GM12878 (cell line): ENCODE data around the gene DLGAP3. TPM values are rescaled to one million over a fixed set of nuclear protein-coding genes. Genes with fewer than 3 reads are reported as not detected.

ENCODE experiments used
- ATAC-seq: fragments of 200-7000 bp; cut with Tn5 transposase; 3 replicates; pipeline ENCODE4 v1.9.1; 2020; ENCODE audit warnings: mild to moderate bottlenecking, moderate library complexity
- BruUV-seq: library from RNA; stranded (reverse); fragments of 400-500 nt; replicated peaks from 2 replicates; lab custom pipeline; 2021; lab: Mats Ljungman, UMichigan
- CTCF ChIA-PET: fragments of 300-600 bp; sonication (Branson Sonifier 250); formaldehyde crosslinking; extraction: SDS; loops from one replicate; lab custom pipeline; 2021; ENCODE audit warnings: inconsistent platforms; lab: Yijun Ruan, JAX
- POLR2A ChIA-PET: fragments of 350-600 bp; formaldehyde crosslinking; extraction: SDS; loops from one replicate; lab custom pipeline; 2021; ENCODE audit warnings: inconsistent platforms; lab: Charles Lee
- RAD21 ChIA-PET: fragments of 300-600 bp; sonication (Branson Sonifier 250); formaldehyde crosslinking; loops from one replicate; lab custom pipeline; 2023; ENCODE audit warnings: antibody characterized with exemption; ENCODE audit not compliant: unreplicated experiment; lab: Charles Lee
- SMC1A ChIA-PET: fragments of 300-600 bp; sonication (Branson Sonifier 250); formaldehyde crosslinking; loops from one replicate; lab custom pipeline; 2023; ENCODE audit not compliant: unreplicated experiment, uncharacterized antibody; lab: Charles Lee
- DNase-seq: peaks from one replicate; pipeline ENCODE4 v3.0.0-alpha.2; 2011; ENCODE audit warnings: low read depth, low spot score
- FAIRE-seq: peaks from 3 replicates; lab custom pipeline; 2011; peaks lifted over from hg19 to GRCh38; lab: Jason Lieb, UNC
- H2AFZ ChIP-seq: 2 replicates; pipeline ENCODE4 v1.6.0; 2011; ENCODE audit warnings: low read depth, low read length, control low read depth; ENCODE audit not compliant: control insufficient read depth
- H3K27ac ChIP-seq: 2 replicates; pipeline ENCODE4 v1.5.1; 2011; ENCODE audit warnings: control low read depth; ENCODE audit not compliant: control insufficient read depth, insufficient read depth
- H3K27me3 ChIP-seq, 2 experiments: replicated peaks in 1 of 2; 2 replicates each; pipeline versions ENCODE4 v1.6.0 to v1.6.1; 2011; ENCODE audit warnings: low read length in 1 of 2; ENCODE audit not compliant: control insufficient read depth in 2 of 2, insufficient read depth in 2 of 2
- H3K36me3 ChIP-seq, 2 experiments: 2 replicates each; pipeline ENCODE4 v1.5.1; 2011; ENCODE audit warnings: low read length in 1 of 2; ENCODE audit not compliant: control insufficient read depth in 2 of 2, insufficient read depth in 2 of 2
- H3K4me1 ChIP-seq: 2 replicates; pipeline ENCODE4 v1.6.1; 2011; ENCODE audit warnings: mild to moderate bottlenecking, low read length, moderate library complexity, mixed read lengths; ENCODE audit not compliant: control insufficient read depth, insufficient read depth
- H3K4me2 ChIP-seq: 2 replicates; pipeline ENCODE4 v1.6.0; 2011; ENCODE audit warnings: control low read depth; ENCODE audit not compliant: control insufficient read depth, insufficient read depth
- H3K4me3 ChIP-seq: fragments of 200-600 bp; sonication (generic); 2 replicates; pipeline ENCODE4 v1.5.1; 2016
- H3K79me2 ChIP-seq: 2 replicates; pipeline ENCODE4 v1.6.0; 2011; ENCODE audit warnings: low read length; ENCODE audit not compliant: control insufficient read depth, insufficient read depth
- H3K9ac ChIP-seq: 2 replicates; pipeline ENCODE4 v1.8.0; 2011; ENCODE audit warnings: low read length, control low read depth, mixed read lengths; ENCODE audit not compliant: control insufficient read depth, insufficient read depth
- H3K9me3 ChIP-seq: replicated peaks from 3 replicates; pipeline ENCODE4 v1.5.1; 2011; ENCODE audit warnings: mild to moderate bottlenecking, low read length; ENCODE audit not compliant: control insufficient read depth, insufficient read depth
- H4K20me1 ChIP-seq: 2 replicates; pipeline ENCODE4 v1.6.0; 2011; ENCODE audit not compliant: control insufficient read depth, insufficient read depth
- BHLHE40 ChIP-seq, 2 experiments: fragments of 450-650 bp in 1 of 2; IDR thresholded peaks; 2 replicates each; pipeline ENCODE4 v1.6.1; 2011 to 2017; ENCODE audit warnings: low read depth in 2 of 2, borderline replicate concordance in 1 of 2, improper control_type of control experiment in 1 of 2, low read length in 1 of 2, mild to moderate bottlenecking in 1 of 2
- CREB1 ChIP-seq: IDR thresholded peaks from 2 replicates; pipeline ENCODE4 v1.6.1; 2012; ENCODE audit warnings: low read depth, mild to moderate bottlenecking, inconsistent platforms
- FOXM1 ChIP-seq: IDR thresholded peaks from 2 replicates; pipeline ENCODE4 v1.6.1; 2012; ENCODE audit warnings: low read depth, mild to moderate bottlenecking, inconsistent platforms, low read length, moderate library complexity
- HDGF ChIP-seq: fragments of 450-650 bp; IDR thresholded peaks from 2 replicates; pipeline ENCODE4 v1.6.1; 2016; ENCODE audit warnings: antibody characterized with exemption
- KDM1A ChIP-seq: fragments of 200-600 bp; sonication (generic); IDR thresholded peaks from 2 replicates; pipeline ENCODE4 v1.6.1; 2016; ENCODE audit warnings: borderline replicate concordance
- NFYB ChIP-seq: IDR thresholded peaks from 2 replicates; pipeline ENCODE4 v1.6.1; 2011; ENCODE audit warnings: low read depth, mild to moderate bottlenecking, low read length, improper control_type of control experiment, moderate library complexity; ENCODE audit not compliant: insufficient read depth
- NRF1 ChIP-seq: conservative IDR thresholded peaks from 2 replicates; pipeline ENCODE4 v1.6.1; 2011; ENCODE audit warnings: mild to moderate bottlenecking, low read depth, low read length, improper control_type of control experiment
- POLR2AphosphoS2 ChIP-seq: IDR thresholded peaks from 2 replicates; pipeline ENCODE4 v1.6.1; 2011; ENCODE audit warnings: low read depth, mild to moderate bottlenecking, low read length, improper control_type of control experiment, moderate library complexity
- POLR2AphosphoS5 ChIP-seq: IDR thresholded peaks from 2 replicates; pipeline ENCODE4 v1.6.1; 2011; ENCODE audit warnings: mild to moderate bottlenecking, low read length, inconsistent platforms
- RAD51 ChIP-seq: fragments of 450-650 bp; IDR thresholded peaks from 2 replicates; pipeline ENCODE4 v1.6.1; 2016; ENCODE audit warnings: moderate library complexity, mild to moderate bottlenecking, inconsistent platforms
- SP1 ChIP-seq: IDR thresholded peaks from one replicate; pipeline ENCODE4 v1.6.1; 2011; ENCODE audit warnings: low read depth, low read length
- TBL1XR1 ChIP-seq: IDR thresholded peaks from 2 replicates; pipeline ENCODE4 v1.6.1; 2012; ENCODE audit warnings: low read depth, low read length, improper control_type of control experiment
- TCF3 ChIP-seq: IDR thresholded peaks from 2 replicates; pipeline ENCODE4 v1.6.1; 2012; ENCODE audit warnings: low read depth, mild to moderate bottlenecking, low read length, borderline replicate concordance; ENCODE audit not compliant: insufficient read depth
- WRNIP1 ChIP-seq: IDR thresholded peaks from 2 replicates; pipeline ENCODE4 v1.6.1; 2011; ENCODE audit warnings: low read depth, low read length, improper control_type of control experiment, borderline replicate concordance
- WGBS: methylation state at CpG from one replicate; pipeline ENCODE4 v1.1.6; 2016; ENCODE audit warnings: low lambda C conversion rate; ENCODE audit not compliant: insufficient replicate concordance, insufficient coverage; ENCODE audit errors: missing lambda C conversion rate; 5-methylcytosine and 5-hydroxymethylcytosine counted together
- in situ Hi-C: fragments of 300-500 bp; cut with MboI; formaldehyde crosslinking; loops from 9 replicates; pipeline ENCODE4 v1.14.3; 2018; ENCODE audit warnings: mixed read lengths
- intact Hi-C: fragments of 100-400 bp; cut with micrococcal nuclease; formaldehyde crosslinking; loops from one replicate; pipeline ENCODE4 v1.14.2; 2022; ENCODE audit not compliant: unreplicated experiment
- polyA plus RNA-seq, 11 experiments: library from polyadenylated mRNA; depleted of rRNA in 4 of 11; unstranded in 6 of 11; stranded (reverse) in 5 of 11; fragments of >200 nt; fragmentation: Nextera tagmentation in 4 of 11; fragmentation: Illumina TruSeq in 1 of 11; extraction: Ambion mirVana in 4 of 11; extraction: Trizol in 1 of 11; gene quantifications; 1 replicate in 1 of 11; 2 replicates in 10 of 11; pipeline versions ENCODE4 v1.2.1 to v1.2.3, GENCODE V29; 2011 to 2016; ENCODE audit warnings: inconsistent platforms in 2 of 11, missing spikeins in 2 of 11, low read depth in 1 of 11
- total RNA-seq, 4 experiments: library from RNA; depleted of rRNA in 3 of 4; stranded (reverse); fragments of >200 nt in 3 of 4; fragmentation: Illumina TruSeq in 1 of 4; extraction: Trizol in 1 of 4; gene quantifications; 2 replicates each; pipeline versions ENCODE4 v1.2.1 to v1.2.3, GENCODE V29; 2013 to 2021
- TF ChIP-seq, protein P1 (sequence below): IDR thresholded peaks from 2 replicates; pipeline ENCODE4 v1.6.1; 2011; ENCODE audit warnings: low read depth, mild to moderate bottlenecking, low read length, moderate library complexity, borderline replicate concordance; ENCODE audit errors: extremely low read depth
- TF ChIP-seq, protein P2 (sequence below): fragments of 450-650 bp; IDR thresholded peaks from 2 replicates; pipeline ENCODE4 v1.6.1; 2017; ENCODE audit warnings: antibody characterized with exemption, mild to moderate bottlenecking, moderate library complexity
- TF ChIP-seq, protein P3 (sequence below): IDR thresholded peaks from 2 replicates; pipeline ENCODE4 v1.6.1; 2012; ENCODE audit warnings: low read length, inconsistent platforms

The DLGAP3 gene
- total and polyA plus RNA-seq, 10 of the 15 experiments (the other 5 are each of a cell fraction or from before 2014, with no cell fraction given) = 0.03 to 0.15 (median 0.08) TPM; not detected in 4

DNA sequence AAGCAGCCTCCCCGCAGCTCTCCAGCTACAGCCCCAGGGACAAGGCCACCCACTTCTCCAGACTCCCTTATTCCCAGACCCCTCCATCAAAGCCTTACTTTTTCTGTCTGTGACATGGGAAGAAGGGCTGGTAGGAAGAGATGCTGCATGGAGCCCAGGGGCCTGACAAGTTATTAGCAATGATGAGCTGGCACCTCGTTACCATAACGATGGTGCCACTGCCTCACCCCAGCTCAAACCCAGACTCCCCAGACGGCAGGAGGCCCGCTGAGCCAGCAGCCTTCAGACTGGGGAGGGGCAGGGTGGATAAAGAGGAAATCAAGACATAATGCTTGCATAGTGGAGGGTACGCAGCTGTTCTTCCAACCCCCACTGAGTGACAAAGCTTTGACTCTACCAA, 3.3 kb downstream of the DLGAP3 start (continued):
- TF ChIP-seq, protein P1, sequence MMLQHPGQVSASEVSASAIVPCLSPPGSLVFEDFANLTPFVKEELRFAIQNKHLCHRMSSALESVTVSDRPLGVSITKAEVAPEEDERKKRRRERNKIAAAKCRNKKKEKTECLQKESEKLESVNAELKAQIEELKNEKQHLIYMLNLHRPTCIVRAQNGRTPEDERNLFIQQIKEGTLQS = no peak
- no peak for TF ChIP-seq POLR2AphosphoS2
- TF ChIP-seq, protein P2, sequence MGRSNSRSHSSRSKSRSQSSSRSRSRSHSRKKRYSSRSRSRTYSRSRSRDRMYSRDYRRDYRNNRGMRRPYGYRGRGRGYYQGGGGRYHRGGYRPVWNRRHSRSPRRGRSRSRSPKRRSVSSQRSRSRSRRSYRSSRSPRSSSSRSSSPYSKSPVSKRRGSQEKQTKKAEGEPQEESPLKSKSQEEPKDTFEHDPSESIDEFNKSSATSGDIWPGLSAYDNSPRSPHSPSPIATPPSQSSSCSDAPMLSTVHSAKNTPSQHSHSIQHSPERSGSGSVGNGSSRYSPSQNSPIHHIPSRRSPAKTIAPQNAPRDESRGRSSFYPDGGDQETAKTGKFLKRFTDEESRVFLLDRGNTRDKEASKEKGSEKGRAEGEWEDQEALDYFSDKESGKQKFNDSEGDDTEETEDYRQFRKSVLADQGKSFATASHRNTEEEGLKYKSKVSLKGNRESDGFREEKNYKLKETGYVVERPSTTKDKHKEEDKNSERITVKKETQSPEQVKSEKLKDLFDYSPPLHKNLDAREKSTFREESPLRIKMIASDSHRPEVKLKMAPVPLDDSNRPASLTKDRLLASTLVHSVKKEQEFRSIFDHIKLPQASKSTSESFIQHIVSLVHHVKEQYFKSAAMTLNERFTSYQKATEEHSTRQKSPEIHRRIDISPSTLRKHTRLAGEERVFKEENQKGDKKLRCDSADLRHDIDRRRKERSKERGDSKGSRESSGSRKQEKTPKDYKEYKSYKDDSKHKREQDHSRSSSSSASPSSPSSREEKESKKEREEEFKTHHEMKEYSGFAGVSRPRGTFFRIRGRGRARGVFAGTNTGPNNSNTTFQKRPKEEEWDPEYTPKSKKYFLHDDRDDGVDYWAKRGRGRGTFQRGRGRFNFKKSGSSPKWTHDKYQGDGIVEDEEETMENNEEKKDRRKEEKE = no peak
- TF ChIP-seq, all 136 proteins: peak for 0

DNA sequence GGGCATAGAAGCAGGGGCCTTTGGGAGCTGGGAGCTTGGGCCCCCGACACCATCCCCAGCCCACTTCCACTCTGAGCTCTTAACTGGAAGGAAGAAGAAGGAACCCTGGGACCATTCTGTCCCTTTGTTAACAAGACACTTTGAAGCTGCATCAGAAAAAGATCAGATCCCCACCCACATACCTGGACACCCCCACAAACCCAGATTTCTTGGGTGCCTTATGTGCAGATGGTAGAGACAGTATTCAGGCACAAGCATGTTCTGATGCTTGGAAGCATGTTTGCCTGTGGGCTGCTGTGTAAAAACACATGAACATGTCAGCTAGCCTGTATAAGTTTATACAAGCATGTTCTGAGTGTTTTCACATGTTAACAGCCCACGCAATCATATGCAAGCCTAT, 3.7 kb downstream of the DLGAP3 start:
- WGBS = 32% methylated on average over 2 of the region's 2 CpGs
- H2AFZ ChIP-seq = no peak overlapping the region
- H3K4me2 ChIP-seq = no peak overlapping the region
- SMC1A ChIA-PET = no interaction called here
- H3K4me3 ChIP-seq = no peak overlapping the region
- H3K4me1 ChIP-seq = peaks cover 4% of the 10 kb centered on the region; the same call in 1 of the 2 replicates
- intact Hi-C loops = no loop called here
- no TSS peak for BruUV-seq
- no peak overlapping the region for H3K27ac ChIP-seq
- peaks cover 8 to 9% of the 10 kb centered on the region in 2 experiments; a peak in 3 of 4 replicates for H3K27me3 ChIP-seq
- no peaks in the 10 kb centered on the region for H3K36me3 ChIP-seq
- H4K20me1 ChIP-seq = no peaks in the 10 kb centered on the region
- FAIRE-seq = no peak
- no peak for DNase-seq
- POLR2A ChIA-PET = no interaction called here
- no peak for TF ChIP-seq KDM1A
- no peak for TF ChIP-seq WRNIP1
- TF ChIP-seq NFYB = no peak
- TF ChIP-seq BHLHE40 (IDR thresholded peaks at IDR 0.05; ENCODE audit: borderline replicate concordance in 1 of 2, low read depth in 2 of 2, low read length in 1 of 2) = no peak
- TF ChIP-seq POLR2AphosphoS5 = no peak
- TF ChIP-seq CREB1 = no peak
- TF ChIP-seq NRF1 = no peak
- TF ChIP-seq TBL1XR1 = no peak
- TF ChIP-seq FOXM1 = no peak
- no peak for TF ChIP-seq SP1
- TF ChIP-seq HDGF = no peak
- TF ChIP-seq, protein P3, sequence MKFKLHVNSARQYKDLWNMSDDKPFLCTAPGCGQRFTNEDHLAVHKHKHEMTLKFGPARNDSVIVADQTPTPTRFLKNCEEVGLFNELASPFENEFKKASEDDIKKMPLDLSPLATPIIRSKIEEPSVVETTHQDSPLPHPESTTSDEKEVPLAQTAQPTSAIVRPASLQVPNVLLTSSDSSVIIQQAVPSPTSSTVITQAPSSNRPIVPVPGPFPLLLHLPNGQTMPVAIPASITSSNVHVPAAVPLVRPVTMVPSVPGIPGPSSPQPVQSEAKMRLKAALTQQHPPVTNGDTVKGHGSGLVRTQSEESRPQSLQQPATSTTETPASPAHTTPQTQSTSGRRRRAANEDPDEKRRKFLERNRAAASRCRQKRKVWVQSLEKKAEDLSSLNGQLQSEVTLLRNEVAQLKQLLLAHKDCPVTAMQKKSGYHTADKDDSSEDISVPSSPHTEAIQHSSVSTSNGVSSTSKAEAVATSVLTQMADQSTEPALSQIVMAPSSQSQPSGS = no peak
- TF ChIP-seq TCF3 = no peak
- no peak for TF ChIP-seq RAD51
- no peaks in the 10 kb centered on the region for H3K9me3 ChIP-seq
- in situ Hi-C loops = no loop called here
- H3K9ac ChIP-seq = no peak overlapping the region
- CTCF ChIA-PET = interaction anchor here (0.6 kb wide), 1 partner anchor 183 kb away, joined by 3 read pairs; no protein-coding TSS in a partner anchor
- RAD21 ChIA-PET = interaction anchor here (0.6 kb wide), 1 partner anchor 153 kb away, joined by 3 read pairs; the partner anchor contains the start of gene ZMYM1
- H3K79me2 ChIP-seq = no peaks in the 10 kb centered on the region
- ATAC-seq = no peak
